GM21381 (cell line): ENCODE data around the gene C1orf74.

Experiments used
- ATAC-seq: cut with Tn5 transposase; IDR thresholded peaks from one replicate; pipeline ENCODE4 v1.9.1; 2021; ENCODE audit warnings: mild to moderate bottlenecking, moderate library complexity; ENCODE audit not compliant: unreplicated experiment

Gene C1orf74

GRCh38 chr1:209747580-209748262, 36.6 kb downstream of the C1orf74 start:
- ATAC-seq, result peak; percentile 86

GRCh38 chr1:209746451-209747165, 37.8 kb downstream of the C1orf74 start:
- ATAC-seq, result no peak

GRCh38 chr1:209743145-209743482, 41.2 kb downstream of the C1orf74 start:
- no peak for ATAC-seq

GRCh38 chr1:209742409-209743144, 41.8 kb downstream of the C1orf74 start:
- ATAC-seq, result no peak

GRCh38 chr1:209741889-209742288, 42.5 kb downstream of the C1orf74 start:
- ATAC-seq, result no peak

- ATAC-seq, result no peak
These were observed 43.2 kb downstream of the C1orf74 start for GRCh38 chr1:209741193-209741592.

GRCh38 chr1:209738270-209738669, 46.1 kb downstream of the C1orf74 start:
- no peak for ATAC-seq

- no peak for ATAC-seq
These were observed 47.2 kb downstream of the C1orf74 start for GRCh38 chr1:209737118-209737505.

- ATAC-seq, result no peak
These were observed 47.8 kb downstream of the C1orf74 start for GRCh38 chr1:209736490-209737117.

- no peak for ATAC-seq
These were observed 50.8 kb downstream of the C1orf74 start for GRCh38 chr1:209733409-209734192.

GRCh38 chr1:209732725-209733124, 51.6 kb downstream of the C1orf74 start:
- no peak for ATAC-seq

GRCh38 chr1:209729436-209729835, 54.9 kb downstream of the C1orf74 start:
- ATAC-seq, result no peak
